Measurements from ENCODE around the gene EXOC1.

- TF ChIP-seq CTCF (IDR thresholded peaks at IDR 0.05): no peak
- TF ChIP-seq POLR2A (IDR thresholded peaks at IDR 0.05): no peak
- no peak for TF ChIP-seq EP300 (IDR thresholded peaks at IDR 0.05)
Observed at GRCh38 chr4:55903577-55903976, 50.1 kb downstream of the EXOC1 start.

Data from ovary (tissue), 3 donors.